Glutamatergic neuron (in vitro differentiated cells): ENCODE data around the gene FCRL1. TPM values are rescaled to one million over a fixed set of nuclear protein-coding genes. Genes with fewer than 3 reads are reported as not detected.

Experiments used
- DNase-seq: peaks from one replicate; pipeline ENCODE4 v3.0.0; 2022
- H3K27ac Mint-ChIP-seq: one replicate; pipeline ENCODE4 v1.8.0; 2020; ENCODE audit warnings: mild to moderate bottlenecking, mixed read lengths, inconsistent platforms; ENCODE audit not compliant: unreplicated experiment
- H3K27me3 Mint-ChIP-seq: one replicate; pipeline ENCODE4 v1.8.0; 2020; ENCODE audit warnings: mild to moderate bottlenecking, moderate library complexity, mixed read lengths, inconsistent platforms; ENCODE audit not compliant: unreplicated experiment
- H3K36me3 Mint-ChIP-seq: one replicate; pipeline ENCODE4 v1.8.0; 2020; ENCODE audit warnings: mild to moderate bottlenecking, mixed read lengths, inconsistent platforms; ENCODE audit not compliant: unreplicated experiment
- H3K4me1 Mint-ChIP-seq: one replicate; pipeline ENCODE4 v1.8.0; 2020; ENCODE audit warnings: mild to moderate bottlenecking, low read depth, mixed read lengths, inconsistent platforms; ENCODE audit not compliant: unreplicated experiment
- H3K4me3 Mint-ChIP-seq: one replicate; pipeline ENCODE4 v1.8.0; 2020; ENCODE audit warnings: mild to moderate bottlenecking, mixed read lengths, inconsistent platforms; ENCODE audit not compliant: unreplicated experiment
- H3K9me3 Mint-ChIP-seq: one replicate; pipeline ENCODE4 v1.8.0; 2020; ENCODE audit warnings: mild to moderate bottlenecking, moderate library complexity, mixed read lengths, inconsistent platforms; ENCODE audit not compliant: unreplicated experiment
- total RNA-seq: library from RNA; stranded (reverse); fragmentation: NEBNext Ultra II Directional; extraction: Animal tissue kit (Norgen Biotek cat#: 25700); gene quantifications from one replicate; pipeline ENCODE4 v1.2.1, GENCODE V29; 2021; ENCODE audit not compliant: unreplicated experiment
- TF ChIP-seq, protein P1 (sequence below): fragments of 200-600 bp; sonication (generic); IDR thresholded peaks from one replicate; pipeline ENCODE4 v1.5.0; 2021; ENCODE audit not compliant: partially characterized antibody, unreplicated experiment

Gene FCRL1
- total RNA-seq, 1 donor from 2014 or later: not detected

GRCh38 chr1:157829210-157829609 is 9.3 kb upstream of the FCRL1 start:
- DNase-seq: no peak
- Mint-ChIP-seq H3K4me3 (no peak overlapping the region), H3K27me3 (peaks cover 3% of the 10 kb centered on the region), H3K36me3 (no peaks in the 10 kb centered on the region), H3K9me3 (peaks cover 2% of the 10 kb centered on the region), H3K27ac (no peak overlapping the region), H3K4me1 (peaks cover 3% of the 10 kb centered on the region)
- TF ChIP-seq, protein P1, sequence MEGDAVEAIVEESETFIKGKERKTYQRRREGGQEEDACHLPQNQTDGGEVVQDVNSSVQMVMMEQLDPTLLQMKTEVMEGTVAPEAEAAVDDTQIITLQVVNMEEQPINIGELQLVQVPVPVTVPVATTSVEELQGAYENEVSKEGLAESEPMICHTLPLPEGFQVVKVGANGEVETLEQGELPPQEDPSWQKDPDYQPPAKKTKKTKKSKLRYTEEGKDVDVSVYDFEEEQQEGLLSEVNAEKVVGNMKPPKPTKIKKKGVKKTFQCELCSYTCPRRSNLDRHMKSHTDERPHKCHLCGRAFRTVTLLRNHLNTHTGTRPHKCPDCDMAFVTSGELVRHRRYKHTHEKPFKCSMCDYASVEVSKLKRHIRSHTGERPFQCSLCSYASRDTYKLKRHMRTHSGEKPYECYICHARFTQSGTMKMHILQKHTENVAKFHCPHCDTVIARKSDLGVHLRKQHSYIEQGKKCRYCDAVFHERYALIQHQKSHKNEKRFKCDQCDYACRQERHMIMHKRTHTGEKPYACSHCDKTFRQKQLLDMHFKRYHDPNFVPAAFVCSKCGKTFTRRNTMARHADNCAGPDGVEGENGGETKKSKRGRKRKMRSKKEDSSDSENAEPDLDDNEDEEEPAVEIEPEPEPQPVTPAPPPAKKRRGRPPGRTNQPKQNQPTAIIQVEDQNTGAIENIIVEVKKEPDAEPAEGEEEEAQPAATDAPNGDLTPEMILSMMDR: no peak

DNA sequence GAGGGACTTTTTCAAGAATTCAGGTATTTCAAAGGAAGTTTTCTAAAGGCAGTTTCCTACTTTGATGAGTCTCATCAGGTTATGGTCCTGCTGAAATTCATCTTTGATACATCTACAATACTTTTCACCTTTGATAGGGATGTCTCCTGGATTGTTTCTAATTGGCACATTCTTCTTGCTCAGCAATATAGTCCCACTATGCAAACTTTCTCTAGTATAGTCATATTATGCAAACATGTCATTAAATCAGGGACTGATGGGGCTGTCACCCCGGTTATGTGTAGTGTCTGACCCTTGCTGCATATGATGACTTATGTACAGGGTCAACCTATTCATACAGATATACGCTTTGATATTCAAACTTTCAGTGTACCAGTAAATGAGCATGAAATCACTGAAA is 379 bp upstream of the FCRL1 start:
- Mint-ChIP-seq H3K9me3 (no peaks in the 10 kb centered on the region), H3K4me3 (no peak overlapping the region), H3K4me1 (no peaks in the 10 kb centered on the region), H3K27ac (no peak overlapping the region), H3K36me3 (no peaks in the 10 kb centered on the region), H3K27me3 (no peaks in the 10 kb centered on the region)
- TF ChIP-seq, protein P1: no peak
- DNase-seq: no peak

DNA sequence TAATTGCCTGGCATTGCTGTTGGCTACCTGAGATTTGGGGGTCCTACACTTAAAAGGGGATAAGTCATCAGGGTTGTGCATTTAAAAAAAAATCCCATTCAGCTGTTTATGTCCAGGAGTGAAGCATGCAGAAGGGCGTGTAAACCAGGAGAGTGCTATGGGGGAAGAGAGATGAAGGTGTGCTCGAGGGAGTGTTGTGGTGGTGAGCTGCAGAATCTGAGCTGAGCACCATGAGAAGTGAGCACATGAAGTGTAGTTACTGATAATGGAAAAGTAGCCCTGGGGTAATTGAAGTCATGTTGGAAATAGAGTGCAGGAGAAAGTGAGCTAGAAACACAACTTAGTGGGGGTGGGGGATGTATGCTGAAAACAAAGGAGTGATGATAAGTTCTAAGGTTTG is 705 bp downstream of the FCRL1 start:
- no peaks in the 10 kb centered on the region for H3K36me3 Mint-ChIP-seq
- H3K9me3 Mint-ChIP-seq: peaks cover 1% of the 10 kb centered on the region
- TF ChIP-seq, protein P1: no peak
- no peak overlapping the region for H3K27ac Mint-ChIP-seq
- no peaks in the 10 kb centered on the region for H3K4me1 Mint-ChIP-seq
- no peaks in the 10 kb centered on the region for H3K27me3 Mint-ChIP-seq
- no peak overlapping the region for H3K4me3 Mint-ChIP-seq
- no peak for DNase-seq

DNA sequence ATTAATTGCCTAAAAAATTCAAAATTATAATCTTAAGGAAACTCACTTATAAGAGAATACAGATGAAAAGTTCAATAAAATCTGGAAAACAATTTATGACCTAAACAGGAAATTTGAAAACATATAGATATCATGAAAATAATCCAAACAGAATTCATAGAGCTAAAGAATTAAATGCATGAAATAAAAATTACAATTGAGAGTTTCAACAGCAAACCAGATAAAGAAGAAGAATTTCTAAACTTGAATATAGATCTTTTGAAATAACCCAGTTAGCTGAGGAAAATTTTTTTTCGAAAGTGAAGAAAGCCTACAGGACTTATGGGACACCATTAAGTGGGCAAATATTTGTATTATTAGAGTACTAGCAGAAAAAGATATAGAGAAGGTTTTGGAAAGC is 6.7 kb downstream of the FCRL1 start:
- H3K4me3 Mint-ChIP-seq: no peak overlapping the region
- no peaks in the 10 kb centered on the region for H3K4me1 Mint-ChIP-seq
- DNase-seq: no peak
- TF ChIP-seq, protein P1: no peak
- H3K9me3 Mint-ChIP-seq: peaks cover 1% of the 10 kb centered on the region
- H3K27ac Mint-ChIP-seq: no peak overlapping the region
- H3K36me3 Mint-ChIP-seq: peaks cover 15% of the 10 kb centered on the region
- no peaks in the 10 kb centered on the region for H3K27me3 Mint-ChIP-seq

GRCh38 chr1:157806431-157807149 is 13.3 kb downstream of the FCRL1 start:
- H3K9me3 Mint-ChIP-seq: no peaks in the 10 kb centered on the region
- TF ChIP-seq, protein P1: no peak
- H3K27ac Mint-ChIP-seq: no peak overlapping the region
- H3K4me3 Mint-ChIP-seq: no peak overlapping the region
- H3K4me1 Mint-ChIP-seq: no peaks in the 10 kb centered on the region
- no peaks in the 10 kb centered on the region for H3K36me3 Mint-ChIP-seq
- no peaks in the 10 kb centered on the region for H3K27me3 Mint-ChIP-seq
- DNase-seq: no peak
